IgD-negative memory B cell (primary cell): ENCODE results near the gene CD99. TPM values are rescaled to one million over a fixed set of nuclear protein-coding genes. Genes with fewer than 3 reads are reported as not detected.

Source experiments
- H3K27ac Mint-ChIP-seq, 3 donors: one replicate each; pipeline ENCODE4 v1.8.0; 2020 to 2022; ENCODE audit warnings: mild to moderate bottlenecking in 3 of 3, mixed read lengths in 3 of 3, moderate library complexity in 1 of 3
- H3K27me3 Mint-ChIP-seq: one replicate; pipeline ENCODE4 v1.8.0; 2021; ENCODE audit warnings: mixed read lengths
- H3K36me3 Mint-ChIP-seq: one replicate; pipeline ENCODE4 v1.8.0; 2020; ENCODE audit warnings: mild to moderate bottlenecking, mixed read lengths
- H3K4me1 Mint-ChIP-seq, 3 donors: one replicate each; pipeline ENCODE4 v1.8.0; 2020 to 2022; ENCODE audit warnings: mixed read lengths in 3 of 3, mild to moderate bottlenecking in 1 of 3
- H3K4me3 Mint-ChIP-seq, 4 donors: one replicate each; pipeline ENCODE4 v1.8.0; 2020 to 2022; ENCODE audit warnings: mild to moderate bottlenecking in 4 of 4, mixed read lengths in 4 of 4, moderate library complexity in 3 of 4
- H3K9me3 Mint-ChIP-seq, 3 donors: one replicate each; pipeline ENCODE4 v1.8.0; 2020 to 2021; ENCODE audit warnings: mixed read lengths in 3 of 3, mild to moderate bottlenecking in 1 of 3
- polyA plus RNA-seq: library from polyadenylated mRNA; unstranded; fragments of 300-500 nt; fragmentation: Illumina TruSeq; gene quantifications from one replicate; pipeline ENCODE4 v1.2.3, GENCODE V29; 2021

Gene CD99
- polyA plus RNA-seq = 278 TPM

GRCh38 chrX:2690856-2691542 is at the start of gene CD99:
TSS of gene CD99 (plus strand) at chrX:2691295. CDS start at chrX:2691361, 66 bp downstream.
- peaks cover 17 to 35% (median 24%) of the 10 kb centered on the region in 3 donors for H3K4me1 Mint-ChIP-seq
- H3K36me3 Mint-ChIP-seq = peaks cover 1% of the 10 kb centered on the region
- H3K27me3 Mint-ChIP-seq = no peaks in the 10 kb centered on the region
- peak within 1 kb of the TSS; percentile 47 to 82 (median 79) for H3K27ac Mint-ChIP-seq
- H3K4me3 Mint-ChIP-seq = peak within 1 kb of the TSS; percentile 91 to 96 (median 96)
- H3K9me3 Mint-ChIP-seq = no peaks in the 10 kb centered on the region

GRCh38 chrX:2642146-2642545 is 48.9 kb upstream of the CD99 start:
- no peak overlapping the region for H3K4me3 Mint-ChIP-seq
- peaks cover 14% of the 10 kb centered on the region for H3K36me3 Mint-ChIP-seq
- H3K9me3 Mint-ChIP-seq = peaks cover 0 to 3% (median 3%) of the 10 kb centered on the region in 3 donors
- H3K27me3 Mint-ChIP-seq = no peaks in the 10 kb centered on the region
- H3K27ac Mint-ChIP-seq = no peak overlapping the region
- peaks cover 0 to 3% (median 0%) of the 10 kb centered on the region in 3 donors for H3K4me1 Mint-ChIP-seq

GRCh38 chrX:2642791-2643190 is 48.3 kb upstream of the CD99 start:
- Mint-ChIP-seq H3K36me3 (peaks cover 15% of the 10 kb centered on the region), H3K27ac (peak overlapping the region in 1 of 3 donors; percentile 32), H3K9me3 (no peaks in the 10 kb centered on the region)

GRCh38 chrX:2643880-2644279 is 47.2 kb upstream of the CD99 start:
- Mint-ChIP-seq H3K9me3 (no peaks in the 10 kb centered on the region), H3K36me3 (peaks cover 15% of the 10 kb centered on the region), H3K27ac (no peak overlapping the region), H3K4me3 (no peak overlapping the region), H3K27me3 (no peaks in the 10 kb centered on the region), H3K4me1 (peaks cover 0 to 3% (median 0%) of the 10 kb centered on the region in 3 donors)

More at GRCh38 chrX:2642791-2643190, 48.3 kb upstream of the CD99 start:
- Mint-ChIP-seq H3K4me1 (peaks cover 0 to 3% (median 0%) of the 10 kb centered on the region in 3 donors), H3K27me3 (no peaks in the 10 kb centered on the region), H3K4me3 (no peak overlapping the region)

- peak overlapping the region in 1 of 3 donors; percentile 50 for H3K27ac Mint-ChIP-seq
These were observed 45.5 kb upstream of the CD99 start for GRCh38 chrX:2645563-2645962.

GRCh38 chrX:2647627-2648026 is 43.5 kb upstream of the CD99 start:
- no peaks in the 10 kb centered on the region for H3K9me3 Mint-ChIP-seq
- H3K4me1 Mint-ChIP-seq = no peaks in the 10 kb centered on the region
- H3K4me3 Mint-ChIP-seq = no peak overlapping the region
- H3K27me3 Mint-ChIP-seq = no peaks in the 10 kb centered on the region
- H3K27ac Mint-ChIP-seq = no peak overlapping the region
- H3K36me3 Mint-ChIP-seq = peaks cover 9% of the 10 kb centered on the region

More at GRCh38 chrX:2645563-2645962, 45.5 kb upstream of the CD99 start:
- Mint-ChIP-seq H3K4me3 (peak overlapping the region in 1 of 4 donors; percentile 35), H3K36me3 (peaks cover 13% of the 10 kb centered on the region), H3K9me3 (no peaks in the 10 kb centered on the region), H3K4me1 (no peaks in the 10 kb centered on the region), H3K27me3 (no peaks in the 10 kb centered on the region)

- Mint-ChIP-seq H3K36me3 (peaks cover 9% of the 10 kb centered on the region), H3K4me1 (peaks cover 0 to 4% (median 0%) of the 10 kb centered on the region in 3 donors), H3K27ac (no peak overlapping the region), H3K27me3 (no peaks in the 10 kb centered on the region), H3K4me3 (no peak overlapping the region), H3K9me3 (peaks cover 0 to 3% (median 0%) of the 10 kb centered on the region in 3 donors)
These were observed 41.1 kb upstream of the CD99 start for GRCh38 chrX:2650037-2650436.

GRCh38 chrX:2650865-2651264 is 40.2 kb upstream of the CD99 start:
- H3K27ac Mint-ChIP-seq = no peak overlapping the region
- H3K4me1 Mint-ChIP-seq = peaks cover 0 to 4% (median 0%) of the 10 kb centered on the region in 3 donors
- H3K27me3 Mint-ChIP-seq = no peaks in the 10 kb centered on the region
- H3K36me3 Mint-ChIP-seq = peaks cover 9% of the 10 kb centered on the region
- no peak overlapping the region for H3K4me3 Mint-ChIP-seq
- H3K9me3 Mint-ChIP-seq = peaks cover 0 to 3% (median 0%) of the 10 kb centered on the region in 3 donors

- Mint-ChIP-seq H3K27me3 (no peaks in the 10 kb centered on the region), H3K4me1 (peaks cover 0 to 4% (median 0%) of the 10 kb centered on the region in 3 donors), H3K27ac (no peak overlapping the region), H3K36me3 (peaks cover 5% of the 10 kb centered on the region), H3K4me3 (no peak overlapping the region), H3K9me3 (peaks cover 0 to 3% (median 0%) of the 10 kb centered on the region in 3 donors)
These were observed 39.0 kb upstream of the CD99 start for GRCh38 chrX:2652106-2652505.

- Mint-ChIP-seq H3K4me3 (no peak overlapping the region), H3K9me3 (peaks cover 0 to 3% (median 0%) of the 10 kb centered on the region in 3 donors), H3K36me3 (peaks cover 4% of the 10 kb centered on the region), H3K27ac (peak overlapping the region in 1 of 3 donors; percentile 63), H3K4me1 (peaks cover 3 to 16% (median 8%) of the 10 kb centered on the region in 3 donors), H3K27me3 (no peaks in the 10 kb centered on the region)
These were observed 36.4 kb upstream of the CD99 start for GRCh38 chrX:2654436-2655340.

- Mint-ChIP-seq H3K9me3 (peaks cover 0 to 3% (median 0%) of the 10 kb centered on the region in 3 donors), H3K4me3 (no peak overlapping the region), H3K36me3 (peaks cover 2% of the 10 kb centered on the region), H3K27ac (no peak overlapping the region), H3K27me3 (no peaks in the 10 kb centered on the region), H3K4me1 (peaks cover 3 to 16% (median 8%) of the 10 kb centered on the region in 3 donors)
These were observed 34.7 kb upstream of the CD99 start for GRCh38 chrX:2656257-2656836.

GRCh38 chrX:2657532-2658113 is 33.5 kb upstream of the CD99 start:
- Mint-ChIP-seq H3K9me3 (peaks cover 0 to 3% (median 0%) of the 10 kb centered on the region in 3 donors), H3K27me3 (no peaks in the 10 kb centered on the region)

GRCh38 chrX:2658585-2659292 is 32.4 kb upstream of the CD99 start:
- H3K4me1 Mint-ChIP-seq = peaks cover 3 to 16% (median 8%) of the 10 kb centered on the region in 3 donors
- H3K9me3 Mint-ChIP-seq = peaks cover 0 to under 1% (median 0%) of the 10 kb centered on the region in 3 donors
- peaks cover under 1% of the 10 kb centered on the region for H3K36me3 Mint-ChIP-seq
- H3K27ac Mint-ChIP-seq = no peak overlapping the region
- H3K27me3 Mint-ChIP-seq = no peaks in the 10 kb centered on the region
- H3K4me3 Mint-ChIP-seq = no peak overlapping the region

More at GRCh38 chrX:2657532-2658113, 33.5 kb upstream of the CD99 start:
- peaks cover 3 to 16% (median 8%) of the 10 kb centered on the region in 3 donors for H3K4me1 Mint-ChIP-seq
- no peak overlapping the region for H3K27ac Mint-ChIP-seq
- peaks cover 2% of the 10 kb centered on the region for H3K36me3 Mint-ChIP-seq
- H3K4me3 Mint-ChIP-seq = no peak overlapping the region

- peaks cover 5% of the 10 kb centered on the region for H3K36me3 Mint-ChIP-seq
- H3K4me1 Mint-ChIP-seq = peaks cover 8 to 17% (median 11%) of the 10 kb centered on the region in 3 donors
- no peaks in the 10 kb centered on the region for H3K27me3 Mint-ChIP-seq
- no peak overlapping the region for H3K4me3 Mint-ChIP-seq
- no peaks in the 10 kb centered on the region for H3K9me3 Mint-ChIP-seq
- no peak overlapping the region for H3K27ac Mint-ChIP-seq
These were observed 28.5 kb upstream of the CD99 start for GRCh38 chrX:2662586-2662985.
